Kidney glomerular epithelial cell (primary cell): ENCODE data around the gene UNC5B.

Experiments used
- DNase-seq: peaks from one replicate; lab custom pipeline; 2025; lab: John Stamatoyannopoulos, UW

The UNC5B gene

DNA sequence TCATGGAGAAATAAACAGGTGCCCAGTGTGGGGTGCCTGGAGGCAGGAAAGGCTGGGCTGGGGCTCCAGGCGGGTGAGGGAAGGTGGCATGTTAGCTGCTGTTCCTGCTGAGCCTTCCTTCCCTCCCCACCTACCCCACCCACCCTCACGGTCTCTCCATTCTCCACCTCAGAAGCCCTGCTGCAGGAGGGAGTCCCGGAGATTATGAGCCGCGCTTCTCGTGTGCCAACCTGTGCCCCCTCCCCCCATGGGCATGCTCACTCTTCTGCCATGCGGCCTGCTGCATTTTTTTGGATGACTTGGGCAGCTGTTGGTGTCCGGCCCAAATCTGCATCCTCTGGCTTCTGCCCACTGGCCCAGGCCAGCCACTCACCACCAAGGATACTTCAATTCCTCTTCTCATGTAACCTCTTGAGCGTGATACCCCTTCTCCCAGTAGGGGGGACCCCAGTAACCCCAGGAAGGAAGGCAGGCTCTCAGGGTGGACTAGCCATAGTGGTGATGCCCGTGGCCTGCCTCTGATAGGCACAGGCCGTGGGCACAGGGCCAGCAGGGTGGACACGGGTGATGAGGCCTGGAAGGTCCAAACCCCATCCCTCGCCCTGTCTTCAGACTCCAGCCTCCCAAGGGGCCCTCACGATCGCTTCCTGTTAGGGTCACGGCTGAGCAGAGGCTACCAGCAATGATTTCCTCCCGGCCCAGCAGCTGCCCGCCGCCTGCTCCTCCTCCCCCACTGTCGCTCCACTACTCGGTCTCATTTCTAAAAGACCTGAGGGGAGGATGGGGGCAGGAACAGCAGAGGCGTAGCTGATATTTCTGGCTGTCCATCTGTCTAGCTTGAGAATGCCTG, 27.8 kb downstream of the UNC5B start:
- DNase-seq: no peak

DNA sequence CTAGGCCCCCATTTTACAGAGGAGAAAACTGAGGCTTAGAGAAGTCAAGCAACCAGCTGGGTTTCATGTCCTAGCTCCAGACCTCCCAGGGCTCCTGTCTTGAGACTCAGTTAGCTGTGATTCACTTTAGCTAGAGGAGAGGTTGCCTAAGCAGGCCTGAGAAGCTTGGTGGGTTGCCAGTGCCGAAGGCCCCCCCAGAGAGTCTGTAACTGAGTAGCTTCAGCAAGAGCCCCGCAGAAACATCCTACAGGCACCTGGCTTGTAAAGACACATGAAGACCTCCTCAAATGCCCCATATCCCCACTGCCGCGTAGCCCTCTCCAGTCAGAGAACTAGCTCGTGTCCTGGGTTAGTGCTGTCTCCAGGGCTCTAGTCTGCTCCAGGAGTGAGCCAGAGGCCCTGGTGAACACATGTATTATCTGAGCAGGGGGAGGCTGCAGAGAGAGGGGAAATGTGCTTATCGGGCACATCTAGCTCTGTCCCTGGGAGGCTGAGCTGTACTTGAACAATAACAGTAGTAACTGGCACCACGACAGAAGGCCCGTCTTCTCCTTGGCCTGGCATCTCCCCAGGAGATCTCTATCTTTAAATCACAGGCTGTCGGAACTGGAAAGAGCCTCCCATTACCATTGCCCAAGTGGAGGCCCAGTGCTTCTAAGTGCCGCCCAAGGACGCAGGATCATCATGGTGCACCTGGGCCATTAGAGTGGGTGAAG, 28.9 kb downstream of the UNC5B start:
- no peak for DNase-seq

DNA sequence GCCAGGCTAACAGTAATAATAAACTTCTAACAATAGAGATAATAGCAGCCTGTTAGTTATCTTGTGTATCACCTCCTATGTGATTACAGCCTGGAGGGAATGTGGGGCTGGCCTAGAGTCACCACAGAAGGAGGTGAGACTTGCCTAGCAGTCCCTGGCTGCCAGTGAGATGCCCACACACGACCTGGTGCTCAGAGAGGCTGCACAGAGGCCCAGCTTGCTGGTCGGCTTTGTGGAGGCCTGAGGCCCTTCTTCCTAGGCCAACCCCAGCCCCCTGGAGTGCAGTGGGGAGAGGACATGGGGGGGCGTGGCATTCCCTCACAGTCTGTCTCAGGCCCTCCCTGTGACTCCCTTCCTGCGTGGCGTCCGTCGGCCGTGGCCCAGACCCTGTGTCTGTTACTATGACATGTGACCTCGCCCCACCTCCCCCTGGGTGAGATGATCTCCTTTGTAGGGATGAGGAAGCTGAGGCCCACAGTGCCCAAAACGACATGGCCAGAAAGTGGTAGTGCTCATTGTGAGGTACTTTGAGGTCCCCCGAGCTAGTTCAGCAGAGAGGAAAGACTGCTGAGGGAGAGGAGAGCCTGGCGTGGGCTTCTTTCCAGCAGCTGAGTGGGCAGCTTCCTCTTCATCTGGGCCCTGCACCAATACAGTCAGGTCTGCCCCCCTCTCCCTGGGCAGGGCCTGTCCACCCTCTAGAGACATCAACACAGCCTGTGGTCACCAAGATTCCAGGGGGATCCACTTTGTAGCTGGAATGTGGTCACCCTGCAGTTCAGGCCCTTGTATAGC, 29.7 kb downstream of the UNC5B start:
- DNase-seq: no peak

GRCh38 chr10:71242622-71243009, 30.2 kb downstream of the UNC5B start:
- DNase-seq: no peak

- DNase-seq: no peak
These were observed 31.5 kb downstream of the UNC5B start for GRCh38 chr10:71243756-71244395.

DNA sequence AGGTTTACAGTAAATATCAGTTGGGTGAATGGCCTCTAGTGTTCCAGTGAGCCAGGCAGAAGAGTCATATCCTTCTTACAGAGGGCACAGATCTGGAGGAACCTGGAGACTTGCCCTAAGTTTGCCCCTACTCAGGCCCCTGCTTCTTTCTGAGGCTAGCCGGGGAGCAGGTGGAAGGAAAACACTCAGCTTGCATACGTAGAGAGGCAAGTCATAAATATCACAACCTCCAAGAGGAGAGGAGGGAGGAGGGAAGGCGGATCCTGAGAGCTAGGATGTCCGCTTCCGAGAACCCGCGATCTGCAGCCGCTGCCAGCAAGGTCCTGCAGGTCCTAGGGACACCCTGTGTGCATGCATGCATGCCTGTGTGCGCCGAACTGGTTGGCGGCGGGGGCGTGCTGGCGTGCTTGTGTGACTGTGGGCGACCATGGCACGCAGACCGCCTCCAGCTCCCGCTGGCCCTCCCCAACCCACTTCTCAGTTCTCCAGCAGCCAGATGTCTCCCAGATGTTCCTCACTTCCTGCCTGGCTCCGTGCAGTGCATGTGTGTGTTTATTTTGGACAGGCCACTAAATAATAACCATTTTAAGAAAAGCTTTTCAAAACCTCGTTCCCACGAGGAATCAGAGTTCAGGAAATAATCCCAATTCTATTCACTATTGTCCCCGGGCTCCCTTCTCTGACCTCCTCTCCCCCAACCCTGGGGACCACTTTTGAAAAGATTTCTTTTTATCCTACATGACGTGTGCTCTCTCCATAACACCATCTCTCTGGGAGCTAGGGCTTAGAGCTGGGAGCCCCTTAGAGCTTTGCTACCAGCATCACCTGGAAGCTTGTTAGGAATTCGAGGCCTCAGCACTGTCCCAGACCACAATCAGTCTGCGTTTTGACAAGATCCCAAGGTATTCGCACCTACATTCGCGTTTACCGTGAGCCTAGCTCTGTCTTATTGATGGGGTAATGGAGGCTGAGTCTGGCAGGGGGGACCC, 32.4 kb downstream of the UNC5B start:
- DNase-seq: no peak

GRCh38 chr10:71245420-71246325, 33.3 kb downstream of the UNC5B start:
- no peak for DNase-seq

- no peak for DNase-seq
These were observed 34.4 kb downstream of the UNC5B start for GRCh38 chr10:71246591-71247413.

DNA sequence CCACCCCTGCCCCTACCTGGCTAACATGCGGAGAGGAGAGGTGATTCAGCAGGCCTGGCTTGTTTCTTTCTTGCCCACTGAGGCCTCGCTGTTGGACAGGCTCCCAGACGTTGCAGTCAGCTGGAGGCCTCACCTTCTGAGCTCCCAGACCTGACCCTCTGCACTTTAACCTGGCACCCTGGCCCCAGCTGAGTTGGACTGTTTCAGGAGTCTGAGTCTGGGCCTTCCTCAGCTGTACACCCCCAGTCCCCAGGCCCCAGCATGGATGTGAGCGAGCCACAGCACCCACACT, 35.0 kb downstream of the UNC5B start:
- no peak for DNase-seq

DNA sequence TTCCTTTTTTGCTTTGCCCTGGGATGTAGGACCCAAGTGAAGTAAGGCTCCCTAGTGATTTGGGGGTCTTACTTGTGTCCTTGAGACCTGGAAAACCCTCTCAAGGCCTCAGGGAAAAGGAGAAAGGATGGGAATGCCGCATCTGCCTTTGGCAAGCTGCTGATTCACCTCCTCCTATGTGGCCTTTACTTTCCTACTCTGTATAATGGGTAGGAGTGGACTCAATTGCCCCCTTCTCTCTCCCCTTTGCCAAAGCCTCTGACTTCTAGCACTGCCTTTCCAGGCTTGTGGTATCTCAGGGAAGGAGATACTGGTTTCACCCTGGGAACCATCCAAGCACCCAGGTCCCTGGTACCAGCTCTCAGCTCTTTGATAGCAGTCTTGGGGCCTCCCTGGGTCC, 35.4 kb downstream of the UNC5B start:
- DNase-seq: no peak

GRCh38 chr10:71248210-71248609, 35.8 kb downstream of the UNC5B start:
- no peak for DNase-seq

DNA sequence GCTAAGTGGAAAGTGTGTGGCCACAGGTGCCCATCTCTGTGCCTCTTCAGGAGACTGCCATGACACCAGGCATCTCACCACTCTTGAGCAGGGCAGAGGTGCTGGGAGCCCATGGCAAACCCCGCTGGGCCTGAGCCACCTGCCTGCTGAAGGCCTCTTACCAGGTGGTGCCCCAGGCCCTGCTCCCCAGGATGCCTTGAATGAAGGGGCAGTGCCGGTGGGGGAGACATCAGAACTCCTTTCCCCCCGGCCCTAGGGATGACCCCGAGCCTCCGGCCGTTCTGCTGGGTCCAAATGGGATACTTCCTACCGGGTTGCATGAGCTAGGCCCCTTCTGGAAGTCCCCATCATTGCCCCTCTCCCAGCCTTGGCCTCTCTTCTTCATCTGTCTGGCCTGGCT, 37.6 kb downstream of the UNC5B start:
- DNase-seq: no peak

DNA sequence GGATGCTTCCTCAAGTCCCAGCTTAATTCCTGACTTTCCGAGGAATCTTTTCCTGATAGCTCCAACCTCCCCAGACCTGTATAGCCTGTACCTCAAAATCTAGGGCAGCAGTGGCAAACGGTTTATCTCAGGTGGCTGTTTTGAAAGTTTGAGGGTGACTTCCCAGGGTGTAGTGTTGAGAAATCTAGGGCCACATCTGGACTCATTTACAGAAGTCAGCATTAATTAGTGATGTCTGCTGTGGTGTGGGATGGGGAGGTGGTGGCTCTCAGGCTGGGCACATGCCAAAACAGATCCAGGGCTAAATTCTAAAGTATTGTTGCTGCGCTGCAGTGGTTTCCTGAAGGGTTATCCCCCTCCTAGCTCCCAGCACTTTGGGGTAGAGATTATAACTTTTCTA, 38.0 kb downstream of the UNC5B start:
- no peak for DNase-seq

DNA sequence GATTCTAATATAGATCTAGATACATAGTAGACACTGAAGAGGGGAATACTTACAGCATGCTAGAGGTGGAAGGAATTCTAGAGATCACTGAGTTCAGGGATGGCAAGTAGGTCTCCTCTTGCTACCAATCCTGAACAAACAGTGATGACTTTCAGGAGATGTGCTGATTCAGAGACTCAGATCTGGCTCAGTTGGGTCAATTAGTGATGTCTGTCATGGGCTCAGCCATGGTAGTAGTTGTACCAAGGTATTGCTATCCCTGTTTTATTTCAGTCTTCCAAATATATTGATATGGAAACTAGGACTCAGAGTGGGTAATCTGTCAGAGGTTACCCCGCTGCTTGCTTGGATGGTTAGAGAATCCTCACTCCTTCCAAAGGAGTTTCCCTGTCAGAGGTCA, 38.5 kb downstream of the UNC5B start:
- no peak for DNase-seq

DNA sequence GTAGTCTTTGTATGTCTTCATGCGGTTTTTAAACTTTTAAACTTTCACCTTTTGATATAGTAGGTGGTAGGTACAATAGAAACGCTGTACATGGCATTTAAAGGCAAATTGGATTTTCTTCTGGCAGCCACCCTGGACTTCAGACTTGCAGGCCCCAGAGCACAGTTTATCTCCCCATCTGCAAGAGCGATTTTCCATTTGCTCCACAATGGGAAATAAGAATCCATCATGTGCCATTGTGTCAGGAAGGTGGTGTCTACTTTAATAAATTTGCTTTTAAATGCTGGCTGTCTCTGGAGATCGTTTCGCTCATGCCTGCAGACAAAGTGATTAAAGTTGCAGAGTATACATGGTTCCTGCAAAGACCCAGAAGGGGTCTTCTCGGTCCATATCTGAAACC, 38.9 kb downstream of the UNC5B start:
- DNase-seq: no peak

GRCh38 chr10:71252220-71252619, 39.9 kb downstream of the UNC5B start:
- DNase-seq: no peak

DNA sequence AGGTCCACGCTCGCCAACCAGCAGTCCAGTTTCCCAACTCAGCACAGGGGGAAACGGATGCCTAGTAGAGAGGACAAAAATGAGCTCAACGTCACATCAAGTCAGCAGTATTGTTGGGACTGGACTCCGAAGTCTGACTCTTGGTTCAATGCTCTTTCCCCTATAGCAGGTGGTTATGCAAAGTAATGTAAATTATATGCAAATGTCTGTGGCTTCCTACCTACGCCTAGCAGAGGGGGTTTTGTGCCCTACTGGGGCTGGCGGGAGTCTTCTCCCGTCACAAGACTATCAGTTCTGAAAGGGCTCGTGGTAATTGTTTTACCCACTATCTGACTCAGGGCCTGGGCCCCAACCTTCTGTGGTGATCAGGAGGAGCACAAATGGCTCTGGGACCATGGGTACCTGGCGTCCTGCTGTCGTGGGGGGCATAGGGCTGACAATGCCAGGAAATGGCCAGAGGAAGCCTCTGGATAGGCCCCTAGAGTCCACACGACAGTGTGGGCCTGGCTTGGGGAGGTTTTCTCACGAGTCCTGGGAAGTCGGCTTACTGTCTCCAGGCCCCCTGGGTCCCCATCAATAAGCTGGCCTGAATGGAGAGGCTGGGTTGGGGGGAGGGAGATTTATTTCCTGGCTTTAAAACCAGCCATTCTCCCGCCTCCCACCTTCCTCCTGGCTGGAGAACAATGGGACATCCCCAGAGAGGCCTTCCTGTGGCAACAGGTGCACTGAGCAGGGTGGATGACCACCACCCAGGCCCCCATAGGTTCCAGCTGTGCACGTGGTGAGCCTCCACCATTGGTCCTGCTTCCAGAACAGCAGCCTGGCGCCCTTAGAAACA, 41.8 kb downstream of the UNC5B start:
- no peak for DNase-seq

DNA sequence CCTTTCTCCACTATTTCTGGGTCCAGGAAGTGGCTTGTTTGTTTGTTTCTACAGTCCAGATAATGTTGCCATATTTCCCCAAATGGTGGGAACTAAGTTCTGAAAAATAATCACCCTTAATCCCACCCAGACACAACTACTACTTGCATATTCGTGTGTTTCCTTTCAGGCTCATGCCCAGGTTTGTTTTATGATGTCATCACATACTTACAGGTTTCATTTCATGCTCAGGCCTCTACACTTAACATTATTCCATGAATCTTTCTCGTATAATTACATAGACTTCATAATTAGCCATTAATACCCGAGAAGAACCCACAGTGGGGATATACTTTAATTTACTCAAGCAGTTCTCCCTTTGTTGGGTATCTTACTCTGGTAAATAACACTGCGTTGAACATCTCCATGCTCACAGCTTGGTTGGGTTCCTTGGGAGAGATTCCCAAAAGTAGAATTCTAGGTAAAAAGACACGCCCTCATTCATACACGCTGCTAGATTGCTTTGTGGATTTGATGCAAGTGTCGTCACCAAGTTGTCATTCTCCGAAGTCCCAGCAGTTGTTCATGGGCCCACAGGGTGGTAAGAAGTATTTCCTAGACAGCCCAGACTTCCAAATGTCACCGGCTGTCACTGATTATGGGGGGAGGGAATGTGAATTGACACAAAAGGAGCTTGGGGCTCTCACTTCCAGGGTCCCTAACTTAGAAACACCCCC, 42.6 kb downstream of the UNC5B start:
- no peak for DNase-seq
